ENCODE results near the gene CHSY3.

CHSY3 gene

DNA sequence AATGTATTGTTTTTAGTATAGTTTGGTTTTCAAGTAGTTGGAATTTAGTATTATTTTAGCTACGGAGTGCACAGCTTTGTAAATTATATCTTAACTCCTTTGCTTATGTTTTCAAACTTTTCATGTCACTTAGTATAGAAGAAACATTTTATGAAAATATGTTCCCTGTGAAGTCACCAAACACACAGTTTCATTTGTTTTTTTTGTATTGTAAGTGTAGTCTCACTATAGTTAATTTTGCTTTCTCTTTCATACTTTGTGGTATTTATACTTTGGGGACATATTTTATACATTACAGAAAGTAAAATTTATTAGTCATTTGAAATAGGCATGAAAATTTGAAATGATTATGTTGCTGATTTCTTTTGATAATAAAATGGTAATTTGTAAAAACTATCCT is 5.0 kb downstream of the CHSY3 start:
- Histone ChIP-seq H3K27ac (ENCODE audit: low read depth, low read length) (no peak overlapping the region), H3K4me1 (ENCODE audit: control insufficient read depth, insufficient read depth, low read length) (peaks cover 7% of the 10 kb centered on the region), H3K27me3 (ENCODE audit: control insufficient read depth, insufficient read depth, low read length) (peaks cover 10% of the 10 kb centered on the region), H3K9ac (ENCODE audit: low read length) (no peak overlapping the region), H3K4me3 (ENCODE audit: low read length) (no peak overlapping the region), H3K36me3 (ENCODE audit: control insufficient read depth, insufficient read depth, low read length) (no peaks in the 10 kb centered on the region)

GRCh38 chr5:129912601-129913255 is 8.5 kb downstream of the CHSY3 start:
- H3K4me3 ChIP-seq (ENCODE audit: low read length), result no peak overlapping the region
- H3K27me3 ChIP-seq (ENCODE audit: control insufficient read depth, insufficient read depth, low read length), result no peaks in the 10 kb centered on the region
- no peaks in the 10 kb centered on the region for H3K4me1 ChIP-seq (ENCODE audit: control insufficient read depth, insufficient read depth, low read length)
- H3K9ac ChIP-seq (ENCODE audit: low read length), result no peak overlapping the region
- no peak overlapping the region for H3K27ac ChIP-seq (ENCODE audit: low read depth, low read length)
- H3K36me3 ChIP-seq (ENCODE audit: control insufficient read depth, insufficient read depth, low read length), result no peaks in the 10 kb centered on the region

DNA sequence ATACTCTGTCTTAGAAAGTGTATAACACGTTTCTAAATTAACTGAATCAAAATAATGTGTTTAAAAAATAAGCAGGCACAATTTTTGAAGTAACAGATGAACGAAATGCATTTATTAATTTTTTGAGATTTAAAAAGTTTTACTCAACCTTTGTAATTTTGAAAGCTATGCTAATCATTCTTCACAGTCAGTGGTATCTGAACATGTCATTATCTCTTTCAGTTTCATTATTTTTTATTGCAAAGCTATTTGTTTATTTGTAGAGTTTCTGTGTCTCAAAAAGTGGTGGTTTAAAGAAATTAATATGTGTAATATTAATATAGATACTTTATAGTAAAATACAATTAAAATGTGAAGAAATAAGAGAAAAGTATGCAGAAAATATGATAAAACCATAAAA is 11.2 kb downstream of the CHSY3 start:
- Histone ChIP-seq H3K4me1 (ENCODE audit: control insufficient read depth, insufficient read depth, low read length) (no peaks in the 10 kb centered on the region), H3K27ac (ENCODE audit: low read depth, low read length) (no peak overlapping the region), H3K27me3 (ENCODE audit: control insufficient read depth, insufficient read depth, low read length) (no peaks in the 10 kb centered on the region), H3K36me3 (ENCODE audit: control insufficient read depth, insufficient read depth, low read length) (no peaks in the 10 kb centered on the region), H3K9ac (ENCODE audit: low read length) (no peak overlapping the region), H3K4me3 (ENCODE audit: low read length) (no peak overlapping the region)

GRCh38 chr5:129917224-129917623 is 13.0 kb downstream of the CHSY3 start:
- Histone ChIP-seq H3K27ac (ENCODE audit: low read depth, low read length) (no peak overlapping the region), H3K27me3 (ENCODE audit: control insufficient read depth, insufficient read depth, low read length) (no peaks in the 10 kb centered on the region), H3K9ac (ENCODE audit: low read length) (no peak overlapping the region), H3K4me1 (ENCODE audit: control insufficient read depth, insufficient read depth, low read length) (no peaks in the 10 kb centered on the region), H3K36me3 (ENCODE audit: control insufficient read depth, insufficient read depth, low read length) (no peaks in the 10 kb centered on the region), H3K4me3 (ENCODE audit: low read length) (no peak overlapping the region)

DNA sequence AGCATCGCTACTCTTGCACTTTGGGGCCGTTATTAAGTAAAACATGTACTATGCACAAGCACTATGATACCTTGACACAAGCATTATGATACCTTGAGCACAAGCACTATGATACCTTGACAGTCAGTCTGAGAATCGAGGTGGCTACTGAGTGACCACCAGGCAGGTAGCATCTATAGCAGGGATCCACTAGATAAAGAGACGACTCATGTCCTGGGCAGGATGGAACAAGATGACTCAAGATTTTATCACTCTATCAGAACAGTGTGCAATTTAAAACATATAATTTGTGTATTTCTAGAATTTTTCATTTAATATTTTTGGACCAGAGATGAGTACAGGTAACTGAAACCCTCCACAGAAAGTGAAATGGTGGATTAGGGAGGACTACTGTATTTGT is 16.9 kb downstream of the CHSY3 start:
- H3K27me3 ChIP-seq (ENCODE audit: control insufficient read depth, insufficient read depth, low read length), result no peaks in the 10 kb centered on the region
- H3K4me3 ChIP-seq (ENCODE audit: low read length), result no peak overlapping the region
- no peak overlapping the region for H3K9ac ChIP-seq (ENCODE audit: low read length)
- H3K4me1 ChIP-seq (ENCODE audit: control insufficient read depth, insufficient read depth, low read length), result no peaks in the 10 kb centered on the region
- no peak overlapping the region for H3K27ac ChIP-seq (ENCODE audit: low read depth, low read length)
- H3K36me3 ChIP-seq (ENCODE audit: control insufficient read depth, insufficient read depth, low read length), result no peaks in the 10 kb centered on the region

GRCh38 chr5:129930221-129930620 is 26.0 kb downstream of the CHSY3 start:
- H3K27ac ChIP-seq (ENCODE audit: low read depth, low read length), result no peak overlapping the region
- no peaks in the 10 kb centered on the region for H3K4me1 ChIP-seq (ENCODE audit: control insufficient read depth, insufficient read depth, low read length)
- no peaks in the 10 kb centered on the region for H3K27me3 ChIP-seq (ENCODE audit: control insufficient read depth, insufficient read depth, low read length)
- H3K9ac ChIP-seq (ENCODE audit: low read length), result no peak overlapping the region
- no peak overlapping the region for H3K4me3 ChIP-seq (ENCODE audit: low read length)
- H3K36me3 ChIP-seq (ENCODE audit: control insufficient read depth, insufficient read depth, low read length), result no peaks in the 10 kb centered on the region

DNA sequence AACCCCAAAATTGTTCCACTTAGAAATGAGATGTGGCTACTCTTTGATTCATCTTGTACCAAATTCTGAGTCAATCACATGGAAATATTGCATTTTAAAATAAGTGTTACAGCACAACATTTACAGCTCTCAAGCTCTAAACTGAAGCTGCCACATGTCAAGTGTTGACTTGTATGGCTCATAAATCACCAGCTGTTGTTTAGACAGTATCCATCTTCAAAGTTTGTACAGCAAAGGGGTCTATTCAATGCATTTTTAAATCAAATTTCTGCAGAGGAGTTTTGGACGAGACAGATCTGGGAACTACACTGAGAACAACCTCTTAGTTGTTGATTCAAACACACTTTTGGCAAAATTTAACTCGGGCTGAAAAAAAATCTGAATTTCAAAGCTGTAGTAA is 31.4 kb downstream of the CHSY3 start:
- Histone ChIP-seq H3K36me3 (ENCODE audit: control insufficient read depth, insufficient read depth, low read length) (no peaks in the 10 kb centered on the region), H3K27me3 (ENCODE audit: control insufficient read depth, insufficient read depth, low read length) (no peaks in the 10 kb centered on the region), H3K27ac (ENCODE audit: low read depth, low read length) (no peak overlapping the region), H3K4me3 (ENCODE audit: low read length) (no peak overlapping the region), H3K4me1 (ENCODE audit: control insufficient read depth, insufficient read depth, low read length) (no peaks in the 10 kb centered on the region), H3K9ac (ENCODE audit: low read length) (no peak overlapping the region)

- Histone ChIP-seq H3K36me3 (ENCODE audit: control insufficient read depth, insufficient read depth, low read length) (no peaks in the 10 kb centered on the region), H3K27ac (ENCODE audit: low read depth, low read length) (no peak overlapping the region), H3K4me1 (ENCODE audit: control insufficient read depth, insufficient read depth, low read length) (no peaks in the 10 kb centered on the region), H3K4me3 (ENCODE audit: low read length) (no peak overlapping the region), H3K9ac (ENCODE audit: low read length) (no peak overlapping the region), H3K27me3 (ENCODE audit: control insufficient read depth, insufficient read depth, low read length) (no peaks in the 10 kb centered on the region)
Observed at GRCh38 chr5:129938077-129938476, 33.8 kb downstream of the CHSY3 start.

GRCh38 chr5:129943936-129944335 is 39.7 kb downstream of the CHSY3 start:
- Histone ChIP-seq H3K27ac (ENCODE audit: low read depth, low read length) (no peak overlapping the region), H3K36me3 (ENCODE audit: control insufficient read depth, insufficient read depth, low read length) (no peaks in the 10 kb centered on the region), H3K4me3 (ENCODE audit: low read length) (no peak overlapping the region), H3K9ac (ENCODE audit: low read length) (no peak overlapping the region), H3K4me1 (ENCODE audit: control insufficient read depth, insufficient read depth, low read length) (no peaks in the 10 kb centered on the region), H3K27me3 (ENCODE audit: control insufficient read depth, insufficient read depth, low read length) (no peaks in the 10 kb centered on the region)

GRCh38 chr5:129945028-129945427 is 40.8 kb downstream of the CHSY3 start:
- Histone ChIP-seq H3K36me3 (ENCODE audit: control insufficient read depth, insufficient read depth, low read length) (no peaks in the 10 kb centered on the region), H3K27ac (ENCODE audit: low read depth, low read length) (no peak overlapping the region), H3K9ac (ENCODE audit: low read length) (no peak overlapping the region), H3K27me3 (ENCODE audit: control insufficient read depth, insufficient read depth, low read length) (no peaks in the 10 kb centered on the region), H3K4me1 (ENCODE audit: control insufficient read depth, insufficient read depth, low read length) (no peaks in the 10 kb centered on the region), H3K4me3 (ENCODE audit: low read length) (no peak overlapping the region)

DNA sequence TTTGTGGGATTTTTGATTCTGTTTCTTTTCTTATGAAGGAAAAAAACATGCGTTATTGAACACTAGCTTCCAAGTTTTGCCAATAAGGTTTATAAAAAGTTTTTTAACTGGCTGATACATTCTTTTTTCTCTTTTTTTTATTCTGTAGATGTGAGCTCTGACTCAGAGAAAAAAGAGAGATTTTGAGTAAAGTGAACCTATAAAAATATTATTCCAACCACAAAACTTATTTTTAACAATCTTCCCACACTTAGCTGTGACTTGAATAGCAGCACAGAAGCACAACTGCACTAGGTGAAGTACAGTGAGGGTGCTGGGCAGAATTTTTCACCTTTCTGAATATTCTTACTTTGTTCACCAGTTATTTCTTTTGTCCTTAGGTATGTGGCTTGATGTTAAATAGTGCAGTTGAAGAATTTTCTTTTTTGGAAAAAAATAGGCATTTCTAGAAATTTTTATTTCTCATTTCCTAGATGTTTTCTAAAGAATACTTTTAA is 41.6 kb downstream of the CHSY3 start:
- no peaks in the 10 kb centered on the region for H3K27me3 ChIP-seq (ENCODE audit: control insufficient read depth, insufficient read depth, low read length)
- H3K4me1 ChIP-seq (ENCODE audit: control insufficient read depth, insufficient read depth, low read length), result no peaks in the 10 kb centered on the region
- H3K9ac ChIP-seq (ENCODE audit: low read length), result no peak overlapping the region
- H3K36me3 ChIP-seq (ENCODE audit: control insufficient read depth, insufficient read depth, low read length), result no peaks in the 10 kb centered on the region
- no peak overlapping the region for H3K27ac ChIP-seq (ENCODE audit: low read depth, low read length)
- H3K4me3 ChIP-seq (ENCODE audit: low read length), result no peak overlapping the region

DNA sequence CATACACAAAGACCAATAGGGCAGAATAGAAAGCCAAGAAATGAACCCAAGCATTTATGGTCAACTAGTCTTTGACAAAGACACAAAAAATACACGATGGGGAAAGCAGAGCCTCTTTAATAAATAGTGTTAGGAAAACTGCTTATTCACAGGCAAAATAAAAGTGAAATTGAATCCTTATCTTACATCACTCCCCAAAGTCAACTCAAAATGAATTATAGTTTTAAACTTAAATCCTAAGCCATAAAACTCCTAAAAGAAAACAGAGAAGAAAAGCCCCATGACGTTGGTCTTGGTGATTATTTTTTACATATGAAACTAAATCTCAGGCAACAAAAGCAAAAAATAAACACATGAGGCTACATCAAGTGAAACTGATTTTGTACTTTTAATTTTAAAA is 46.8 kb downstream of the CHSY3 start:
- no peaks in the 10 kb centered on the region for H3K4me1 ChIP-seq (ENCODE audit: control insufficient read depth, insufficient read depth, low read length)
- H3K27me3 ChIP-seq (ENCODE audit: control insufficient read depth, insufficient read depth, low read length), result no peaks in the 10 kb centered on the region
- H3K27ac ChIP-seq (ENCODE audit: low read depth, low read length), result no peak overlapping the region
- H3K36me3 ChIP-seq (ENCODE audit: control insufficient read depth, insufficient read depth, low read length), result no peaks in the 10 kb centered on the region
- H3K4me3 ChIP-seq (ENCODE audit: low read length), result no peak overlapping the region
- H3K9ac ChIP-seq (ENCODE audit: low read length), result no peak overlapping the region

- no peak overlapping the region for H3K4me3 ChIP-seq (ENCODE audit: low read length)
- no peak overlapping the region for H3K27ac ChIP-seq (ENCODE audit: low read depth, low read length)
- no peak overlapping the region for H3K9ac ChIP-seq (ENCODE audit: low read length)
- no peaks in the 10 kb centered on the region for H3K27me3 ChIP-seq (ENCODE audit: control insufficient read depth, insufficient read depth, low read length)
- no peaks in the 10 kb centered on the region for H3K36me3 ChIP-seq (ENCODE audit: control insufficient read depth, insufficient read depth, low read length)
- H3K4me1 ChIP-seq (ENCODE audit: control insufficient read depth, insufficient read depth, low read length), result no peaks in the 10 kb centered on the region
Observed at GRCh38 chr5:129958581-129958980, 54.3 kb downstream of the CHSY3 start.

Data from rectal smooth muscle tissue (tissue), 1 donor.